HG03378 (cell line): ENCODE results near the gene PTPN6.

Experiments used
- ATAC-seq: cut with Tn5 transposase; IDR thresholded peaks from one replicate; pipeline ENCODE4 v1.9.1; 2021; ENCODE audit warnings: mild to moderate bottlenecking, moderate library complexity; ENCODE audit not compliant: unreplicated experiment

The PTPN6 gene

GRCh38 chr12:6921996-6922946, 28.9 kb upstream of the PTPN6 start:
- ATAC-seq = no peak

DNA sequence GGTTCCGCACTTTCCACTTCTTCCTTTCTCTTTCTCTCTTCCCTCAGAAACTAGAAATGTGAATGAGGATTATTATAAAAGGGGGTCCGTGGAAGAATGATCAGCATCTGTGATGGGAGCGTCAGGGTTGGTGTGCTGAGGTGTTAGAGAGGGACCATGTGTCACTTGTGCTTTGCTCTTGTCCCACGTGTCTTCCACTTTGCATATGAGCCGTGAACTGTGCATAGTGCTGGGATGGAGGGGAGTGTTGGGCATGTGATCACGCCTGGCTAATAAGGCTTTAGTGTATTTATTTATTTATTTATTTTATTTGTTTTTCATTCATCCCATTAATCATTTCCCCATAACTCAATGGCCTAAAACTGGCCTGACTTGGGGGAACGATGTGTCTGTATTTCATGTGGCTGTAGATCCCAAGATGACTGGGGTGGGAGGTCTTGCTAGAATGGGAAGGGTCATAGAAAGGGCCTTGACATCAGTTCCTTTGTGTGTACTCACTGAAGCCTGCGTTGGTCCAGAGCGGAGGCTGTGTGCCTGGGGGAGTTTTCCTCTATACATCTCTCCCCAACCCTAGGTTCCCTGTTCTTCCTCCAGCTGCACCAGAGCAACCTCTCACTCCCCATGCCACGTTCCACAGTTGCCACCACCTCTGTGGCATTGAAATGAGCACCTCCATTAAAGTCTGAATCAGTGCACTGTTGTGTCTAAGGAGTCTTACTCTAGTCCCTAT, 28.0 kb upstream of the PTPN6 start:
- no peak for ATAC-seq

GRCh38 chr12:6923851-6924250, 27.3 kb upstream of the PTPN6 start:
- no peak for ATAC-seq

- no peak for ATAC-seq
Observed at GRCh38 chr12:6925239-6925539, 26.0 kb upstream of the PTPN6 start.

DNA sequence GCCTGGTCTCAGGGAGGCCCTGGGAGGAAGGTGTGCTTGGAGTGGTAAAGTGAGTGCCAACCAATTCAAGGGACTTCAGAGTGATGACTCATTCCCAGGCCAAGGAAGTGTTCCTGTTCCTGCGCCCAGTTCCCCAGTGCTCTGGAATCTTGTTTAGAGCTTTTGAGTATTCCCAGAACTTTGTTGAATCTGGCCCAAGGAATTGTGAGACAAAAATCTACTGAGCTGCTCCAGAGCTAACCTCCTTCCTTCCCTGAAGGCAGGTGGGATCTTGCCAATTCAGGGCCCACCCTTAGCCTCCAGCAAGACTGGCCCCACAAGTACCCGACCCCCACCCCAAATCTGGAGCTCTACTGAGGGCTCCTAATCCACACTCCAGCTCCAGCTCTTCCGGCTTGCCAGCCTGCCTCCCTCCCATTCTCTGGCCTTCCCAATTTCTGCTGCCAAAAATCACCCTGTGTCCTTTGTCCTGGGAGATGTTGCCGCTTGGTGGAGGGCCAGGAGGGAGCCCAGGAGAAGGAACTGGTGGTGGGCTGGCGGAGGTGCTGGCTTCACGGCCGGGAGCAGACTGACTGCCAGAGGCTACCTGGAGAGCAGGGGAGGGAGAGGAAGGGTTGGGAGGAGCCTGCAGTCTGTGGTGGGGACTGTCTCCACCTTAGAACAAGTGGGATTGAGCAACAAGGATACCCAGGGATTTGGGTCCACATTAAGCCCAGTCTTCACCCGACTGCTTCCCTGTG, 25.4 kb upstream of the PTPN6 start:
- ATAC-seq = no peak

GRCh38 chr12:6927379-6928021, 23.7 kb upstream of the PTPN6 start, which contains the start of gene ATN1:
Gene ATN1 (plus strand): TSS chr12:6927959. CDS start chr12:6934002, 6,043 bp downstream.
- ATAC-seq = no peak

GRCh38 chr12:6928022-6928702, 23.0 kb upstream of the PTPN6 start:
- no peak for ATAC-seq

- no peak for ATAC-seq
Observed at GRCh38 chr12:6928703-6929407, 22.3 kb upstream of the PTPN6 start.

- no peak for ATAC-seq
Observed at GRCh38 chr12:6929466-6930452, 21.4 kb upstream of the PTPN6 start.

DNA sequence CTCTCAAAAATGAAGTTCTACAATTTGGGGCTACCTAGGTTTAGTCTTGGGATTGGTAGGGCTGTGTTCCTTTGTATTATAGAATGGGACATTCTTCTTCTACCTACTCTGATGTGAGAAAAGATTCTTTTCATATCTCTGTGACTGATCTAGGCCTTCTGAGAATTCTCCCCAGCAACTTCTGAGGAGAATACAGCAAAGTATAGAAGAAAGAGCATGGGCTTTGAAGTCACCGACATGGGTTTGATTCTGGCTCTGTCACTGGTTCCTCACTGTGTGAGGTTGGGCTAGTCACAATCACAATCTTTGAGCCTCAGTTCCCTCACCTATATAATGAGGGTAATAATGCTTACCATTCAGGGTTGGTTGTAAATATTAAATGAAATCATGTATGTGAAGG, 18.4 kb upstream of the PTPN6 start:
- ATAC-seq = no peak

GRCh38 chr12:6934110-6934509, 17.0 kb upstream of the PTPN6 start:
- ATAC-seq = no peak

DNA sequence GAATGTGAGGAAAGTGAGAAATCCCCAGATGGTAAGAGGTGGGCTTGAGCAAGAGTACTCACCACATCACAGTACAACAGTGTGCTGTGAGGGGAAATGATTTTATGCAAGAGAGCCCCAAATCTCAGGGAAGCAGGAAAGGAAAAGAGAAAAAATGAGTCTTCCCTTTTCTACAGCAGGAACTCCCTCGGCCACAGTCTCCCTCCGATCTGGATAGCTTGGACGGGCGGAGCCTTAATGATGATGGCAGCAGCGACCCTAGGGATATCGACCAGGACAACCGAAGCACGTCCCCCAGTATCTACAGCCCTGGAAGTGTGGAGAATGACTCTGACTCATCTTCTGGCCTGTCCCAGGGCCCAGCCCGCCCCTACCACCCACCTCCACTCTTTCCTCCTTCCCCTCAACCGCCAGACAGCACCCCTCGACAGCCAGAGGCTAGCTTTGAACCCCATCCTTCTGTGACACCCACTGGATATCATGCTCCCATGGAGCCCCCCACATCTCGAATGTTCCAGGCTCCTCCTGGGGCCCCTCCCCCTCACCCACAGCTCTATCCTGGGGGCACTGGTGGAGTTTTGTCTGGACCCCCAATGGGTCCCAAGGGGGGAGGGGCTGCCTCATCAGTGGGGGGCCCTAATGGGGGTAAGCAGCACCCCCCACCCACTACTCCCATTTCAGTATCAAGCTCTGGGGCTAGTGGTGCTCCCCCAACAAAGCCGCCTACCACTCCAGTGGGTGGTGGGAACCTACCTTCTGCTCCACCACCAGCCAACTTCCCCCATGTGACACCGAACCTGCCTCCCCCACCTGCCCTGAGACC, 15.6 kb upstream of the PTPN6 start:
- ATAC-seq = no peak

DNA sequence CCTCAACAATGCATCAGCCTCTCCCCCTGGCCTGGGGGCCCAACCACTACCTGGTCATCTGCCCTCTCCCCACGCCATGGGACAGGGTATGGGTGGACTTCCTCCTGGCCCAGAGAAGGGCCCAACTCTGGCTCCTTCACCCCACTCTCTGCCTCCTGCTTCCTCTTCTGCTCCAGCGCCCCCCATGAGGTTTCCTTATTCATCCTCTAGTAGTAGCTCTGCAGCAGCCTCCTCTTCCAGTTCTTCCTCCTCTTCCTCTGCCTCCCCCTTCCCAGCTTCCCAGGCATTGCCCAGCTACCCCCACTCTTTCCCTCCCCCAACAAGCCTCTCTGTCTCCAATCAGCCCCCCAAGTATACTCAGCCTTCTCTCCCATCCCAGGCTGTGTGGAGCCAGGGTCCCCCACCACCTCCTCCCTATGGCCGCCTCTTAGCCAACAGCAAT, 14.9 kb upstream of the PTPN6 start:
- ATAC-seq = no peak

- no peak for ATAC-seq
Observed at GRCh38 chr12:6936636-6937480, 14.3 kb upstream of the PTPN6 start.

DNA sequence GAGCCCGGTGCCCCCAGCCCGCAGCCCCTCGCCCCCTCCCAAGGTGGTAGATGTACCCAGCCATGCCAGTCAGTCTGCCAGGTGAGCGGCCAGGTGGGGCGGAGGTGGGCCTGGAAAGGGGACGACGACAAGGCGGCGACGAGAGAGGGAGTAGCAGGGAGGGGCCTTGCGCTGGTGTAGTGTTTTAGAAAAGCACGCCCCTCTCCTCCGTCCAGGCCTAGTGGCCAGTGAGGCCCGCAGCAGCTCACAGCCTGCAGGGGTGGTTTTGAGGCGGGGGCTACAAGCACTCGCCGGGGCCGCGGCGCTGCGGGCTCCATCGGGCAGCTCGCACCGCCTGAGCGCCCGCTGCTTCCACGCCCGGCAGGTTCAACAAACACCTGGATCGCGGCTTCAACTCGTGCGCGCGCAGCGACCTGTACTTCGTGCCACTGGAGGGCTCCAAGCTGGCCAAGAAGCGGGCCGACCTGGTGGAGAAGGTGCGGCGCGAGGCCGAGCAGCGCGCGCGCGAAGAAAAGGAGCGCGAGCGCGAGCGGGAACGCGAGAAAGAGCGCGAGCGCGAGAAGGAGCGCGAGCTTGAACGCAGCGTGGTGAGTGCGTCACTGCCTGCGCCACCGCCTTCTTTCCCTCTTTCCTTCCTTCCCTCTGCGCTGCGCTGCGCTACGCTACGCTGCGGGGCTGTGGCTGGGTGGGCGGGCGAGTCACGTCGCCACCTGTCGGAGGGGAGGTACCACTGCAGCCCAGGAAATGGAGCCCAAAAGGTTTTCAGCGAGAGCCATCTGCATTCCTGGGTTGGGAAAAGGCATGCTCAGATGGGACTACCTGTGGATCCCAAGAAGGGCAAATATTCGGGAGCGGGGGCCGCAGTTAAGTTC, 13.4 kb upstream of the PTPN6 start:
- peak; percentile 72 for ATAC-seq
